ENCODE data around the gene KRT14.
"Not testable (repeated sequence)": the region's sequence is repeated elsewhere in the genome, so short reads cannot be mapped to it uniquely, and the experiment has no call there.

GRCh38 chr17:41621435-41621817, 34.7 kb upstream of the KRT14 start:
- not testable (repeated sequence) for TF ChIP-seq CTCF, POLR2A (IDR thresholded peaks at IDR 0.05)
